Stimulated activated CD4-positive, alpha-beta T cell treated with anti-CD3 and anti-CD28 coated beads, Interleukin-4, amount 100 ng/mL, for 4 hours (primary cell): ENCODE data around the gene ZDHHC13.

ENCODE experiments used
- DNase-seq, 2 experiments: peaks; one replicate each; pipeline ENCODE4 v3.0.0-alpha.2; 2020

Gene ZDHHC13

GRCh38 chr11:19208959-19209546 is 92.1 kb downstream of the ZDHHC13 start:
- no peak for DNase-seq

- no peak for DNase-seq
These were observed 92.8 kb downstream of the ZDHHC13 start for GRCh38 chr11:19209617-19210370.

GRCh38 chr11:19216021-19216420 is 99.1 kb downstream of the ZDHHC13 start:
- no peak for DNase-seq

DNA sequence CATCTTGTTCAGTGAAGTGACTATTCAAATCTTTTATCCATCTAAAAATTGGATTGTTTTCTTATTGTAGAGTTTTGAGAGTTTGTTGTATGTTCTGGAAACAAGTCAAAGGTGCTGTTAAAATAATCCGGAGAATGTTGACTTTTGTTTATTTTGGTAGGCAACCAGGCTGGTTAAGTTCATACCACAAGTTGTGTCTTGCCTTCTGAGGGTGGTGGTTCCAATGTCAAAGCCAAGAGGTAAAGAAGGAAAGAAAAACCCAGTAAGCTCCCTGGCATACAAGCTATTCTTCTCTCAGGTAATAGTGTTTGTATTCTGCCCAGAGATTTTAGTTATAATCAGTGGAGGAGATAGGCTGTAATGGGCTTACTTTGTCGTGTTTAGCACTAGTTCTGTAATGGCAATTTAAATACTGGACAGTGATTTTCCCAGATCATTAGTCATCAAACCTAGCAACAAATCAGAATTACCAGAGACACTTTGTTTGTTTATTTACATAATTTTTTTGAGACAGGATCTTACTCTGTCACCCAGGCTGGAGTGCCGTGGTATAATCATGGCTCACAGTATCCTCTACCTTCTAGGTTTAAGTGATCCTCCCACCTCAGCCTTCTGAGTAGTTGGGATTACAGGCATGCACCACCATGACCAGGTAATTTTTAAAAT is 99.9 kb downstream of the ZDHHC13 start:
- DNase-seq, result no peak

GRCh38 chr11:19218216-19218615 is 101.2 kb downstream of the ZDHHC13 start:
- no peak for DNase-seq

GRCh38 chr11:19218786-19219460 is 102.0 kb downstream of the ZDHHC13 start:
- no peak for DNase-seq

DNA sequence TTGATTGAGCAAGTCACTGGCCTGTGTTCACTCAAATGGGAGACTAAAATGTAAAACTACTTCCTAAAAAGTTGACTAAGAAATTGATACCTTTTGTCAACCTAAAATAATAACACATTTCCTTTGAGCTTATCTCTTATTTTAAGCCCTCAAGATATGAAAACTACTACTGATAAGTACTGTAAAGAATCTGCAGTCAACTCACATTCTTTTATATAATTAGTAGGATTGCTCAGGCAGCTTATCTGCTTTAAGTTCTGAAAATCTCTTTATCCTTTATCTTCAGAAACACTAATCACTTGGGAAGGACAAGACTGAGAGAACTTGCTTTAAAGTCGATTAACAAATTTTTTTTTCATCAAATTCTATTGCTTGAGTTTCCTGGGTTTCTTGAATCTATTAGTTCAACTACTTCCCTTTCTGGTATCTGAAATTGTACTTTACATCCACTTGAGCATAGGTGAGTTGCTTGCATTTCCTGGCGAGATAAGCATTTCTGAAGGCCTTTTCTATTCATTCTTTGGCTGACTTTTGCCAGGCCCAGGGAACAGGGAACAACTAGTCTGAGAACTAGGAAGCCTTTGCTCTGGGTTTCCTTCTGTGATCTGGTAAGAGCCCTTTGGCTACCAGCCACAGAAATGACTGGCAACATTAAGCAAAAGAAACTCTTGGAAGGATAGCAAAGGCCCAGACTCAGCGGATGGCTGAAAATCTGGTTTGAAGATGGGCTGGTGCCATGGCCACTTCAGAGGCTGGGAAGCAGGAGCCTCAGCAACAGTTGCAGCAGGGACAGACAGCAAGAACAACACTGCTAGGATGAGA is 104.1 kb downstream of the ZDHHC13 start:
- no peak for DNase-seq

DNA sequence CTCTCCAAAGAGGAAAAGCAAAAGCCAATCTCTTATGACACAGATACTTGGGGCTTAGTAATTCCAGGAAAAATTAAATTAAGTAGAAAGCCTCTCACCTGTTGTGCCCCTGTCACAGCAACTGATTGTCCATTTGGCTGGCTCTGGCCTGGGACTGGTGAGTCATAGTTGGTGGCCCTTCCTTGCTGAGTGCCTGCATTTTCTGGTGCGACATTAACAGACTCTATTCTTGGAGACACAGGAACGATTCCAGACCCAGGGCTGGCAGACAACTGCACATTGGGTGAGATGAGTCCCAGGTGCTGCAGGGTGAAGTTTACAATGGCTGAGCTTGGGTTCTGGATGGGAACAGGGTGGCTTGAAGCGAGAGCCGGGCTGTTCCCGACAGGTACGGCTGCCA is 108.2 kb downstream of the ZDHHC13 start:
- DNase-seq, result no peak

- no peak for DNase-seq
These were observed 108.6 kb downstream of the ZDHHC13 start for GRCh38 chr11:19225581-19225980.
